Panc1 (cell line): Measurements from ENCODE around the gene HS6ST3. TPM values are rescaled to one million over a fixed set of nuclear protein-coding genes. Genes with fewer than 3 reads are reported as not detected.

Experiments used
- ATAC-seq: fragments of 200-7000 bp; cut with Tn5 transposase; 2 replicates; pipeline ENCODE4 v1.9.1; 2020; ENCODE audit warnings: mild to moderate bottlenecking, moderate library complexity
- BruUV-seq: library from RNA; stranded (reverse); fragments of 400-500 nt; replicated peaks from 2 replicates; lab custom pipeline; 2021; lab: Mats Ljungman, UMichigan
- CTCF ChIA-PET: fragments of 300-600 bp; sonication (Branson Sonifier 250); formaldehyde crosslinking; loops from one replicate; lab custom pipeline; 2022; ENCODE audit warnings: antibody characterized with exemption; lab: Charles Lee
- POLR2A ChIA-PET: fragments of 300-600 bp; sonication (Branson Sonifier 250); formaldehyde crosslinking; loops from one replicate; lab custom pipeline; 2022; ENCODE audit warnings: antibody characterized with exemption; lab: Charles Lee
- DNase-seq: peaks from one replicate; pipeline ENCODE4 v3.0.0-alpha.2; 2010; ENCODE audit warnings: low read depth, low spot score
- H3K27ac ChIP-seq: 2 replicates; pipeline ENCODE4 v1.5.1; 2011; ENCODE audit warnings: mild to moderate bottlenecking, low read length, inconsistent platforms
- H3K27me3 ChIP-seq: fragments of 200-500 bp; sonication (Bioruptor generic); 2 replicates; pipeline ENCODE4 v1.6.0; 2014; ENCODE audit warnings: low read length, inconsistent platforms; ENCODE audit not compliant: control insufficient read depth, insufficient read depth
- H3K36me3 ChIP-seq: fragments of 200-500 bp; sonication (Bioruptor generic); 2 replicates; pipeline ENCODE4 v1.5.1; 2014; ENCODE audit warnings: inconsistent platforms, mild to moderate bottlenecking, low read length, moderate library complexity; ENCODE audit not compliant: control insufficient read depth, insufficient read depth
- H3K4me1 ChIP-seq: 2 replicates; pipeline ENCODE4 v1.5.1; 2011; ENCODE audit warnings: inconsistent platforms, mild to moderate bottlenecking, low read length, moderate library complexity; ENCODE audit not compliant: control insufficient read depth, insufficient read depth
- H3K4me3 ChIP-seq, 2 experiments: 2 replicates each; pipeline ENCODE4 v1.5.1; 2011 to 2012; ENCODE audit warnings: low read depth in 2 of 2, low read length in 2 of 2, mild to moderate bottlenecking in 2 of 2, inconsistent platforms in 1 of 2, moderate library complexity in 1 of 2
- H3K9me3 ChIP-seq: fragments of 200-500 bp; sonication (Bioruptor generic); 2 replicates; pipeline ENCODE4 v1.5.1; 2014; ENCODE audit warnings: low read depth, mild to moderate bottlenecking, inconsistent platforms, low read length, moderate library complexity; ENCODE audit not compliant: control insufficient read depth, insufficient read depth
- CTCF ChIP-seq: fragments of 450-650 bp; IDR thresholded peaks from 2 replicates; pipeline ENCODE4 v1.5.1; 2017; ENCODE audit warnings: mild to moderate bottlenecking
- POLR2AphosphoS5 ChIP-seq: IDR thresholded peaks from 2 replicates; pipeline ENCODE4 v1.6.1; 2012; ENCODE audit warnings: mild to moderate bottlenecking, low read depth, low read length, moderate library complexity
- REST ChIP-seq, 2 experiments: IDR thresholded peaks; 2 replicates each; pipeline ENCODE4 v1.6.1; 2011 to 2012; ENCODE audit warnings: low read depth in 2 of 2, control low read depth in 1 of 2, low read length in 1 of 2, mild to moderate bottlenecking in 1 of 2, moderate library complexity in 1 of 2; ENCODE audit not compliant: insufficient read depth in 1 of 2
- SIN3A ChIP-seq: IDR thresholded peaks from 2 replicates; pipeline ENCODE4 v1.6.1; 2012; ENCODE audit warnings: low read depth, mild to moderate bottlenecking, low read length, moderate library complexity, borderline replicate concordance; ENCODE audit not compliant: insufficient read depth
- TCF7L2 ChIP-seq: IDR thresholded peaks from 2 replicates; pipeline ENCODE4 v1.6.1; 2011; ENCODE audit warnings: mild to moderate bottlenecking, low read depth, low read length, inconsistent platforms
- in situ Hi-C: cut with HindIII; loops from 2 replicates; pipeline ENCODE4 v1.10.0; 2016; ENCODE audit warnings: low sequenced_read_pairs, low pct_unique_long_range_greater_than_20kb
- intact Hi-C: fragments of 100-400 bp; cut with micrococcal nuclease; formaldehyde crosslinking; loops from one replicate; pipeline ENCODE4 v1.10.0; 2022; ENCODE audit not compliant: unreplicated experiment
- total RNA-seq: library from RNA; stranded (reverse); gene quantifications from one replicate; pipeline ENCODE4 v1.2.1, GENCODE V29; 2021; ENCODE audit not compliant: unreplicated experiment

Gene HS6ST3
- total RNA-seq, 1 experiment from 2014 or later, result 0.13 TPM

- TF ChIP-seq POLR2AphosphoS5 (no peak), CTCF (no peak), TCF7L2 (no peak), REST (IDR thresholded peaks at IDR 0.05; ENCODE audit: insufficient read depth in 1 of 2, low read depth in 2 of 2, low read length in 1 of 2) (no peak)
- ATAC-seq (no peak), DNase-seq (no peak)
- no peak overlapping the region for H3K27ac ChIP-seq
- in situ Hi-C loops (no loop called here), intact Hi-C loops (no loop called here)
- H3K36me3 ChIP-seq, result no peaks in the 10 kb centered on the region
- no peak overlapping the region for H3K4me3 ChIP-seq
- BruUV-seq, result no TSS peak
- no peaks in the 10 kb centered on the region for H3K27me3 ChIP-seq
- ChIA-PET POLR2A (no interaction called here), CTCF (no interaction called here)
- H3K4me1 ChIP-seq, result no peaks in the 10 kb centered on the region
- no peaks in the 10 kb centered on the region for H3K9me3 ChIP-seq
Observed at GRCh38 chr13:96851856-96852445, 762.0 kb downstream of the HS6ST3 start.

- intact Hi-C loops, result no loop called here
- no peak overlapping the region for H3K27ac ChIP-seq
- in situ Hi-C loops, result no loop called here
- H3K27me3 ChIP-seq, result no peaks in the 10 kb centered on the region
- H3K9me3 ChIP-seq, result no peaks in the 10 kb centered on the region
- H3K4me1 ChIP-seq, result no peaks in the 10 kb centered on the region
- ChIA-PET CTCF (no interaction called here), POLR2A (no interaction called here)
- H3K4me3 ChIP-seq, result no peak overlapping the region
- TF ChIP-seq CTCF (no peak), SIN3A (no peak)
- no peak for DNase-seq
- no peak for ATAC-seq
- BruUV-seq, result no TSS peak
- H3K36me3 ChIP-seq, result no peaks in the 10 kb centered on the region
Observed at GRCh38 chr13:96858133-96858826, 768.4 kb downstream of the HS6ST3 start.
